GM21825 (cell line): Measurements from ENCODE around the gene TTLL1.
"Not testable (repeated sequence)": the region's sequence is repeated elsewhere in the genome, so short reads cannot be mapped to it uniquely, and the experiment has no call there.

Experiments
- ATAC-seq: cut with Tn5 transposase; IDR thresholded peaks from one replicate; pipeline ENCODE4 v1.9.1; 2021; ENCODE audit warnings: mild to moderate bottlenecking, moderate library complexity; ENCODE audit not compliant: unreplicated experiment

Gene TTLL1

GRCh38 chr22:43110927-43111623 is 21.9 kb upstream of the TTLL1 start:
- ATAC-seq = no peak

GRCh38 chr22:43110444-43110926 is 21.3 kb upstream of the TTLL1 start, which contains the start of gene BIK:
BIK (plus strand) TSS chr22:43110750; CDS start chr22:43124023, 13,273 bp downstream.
- no peak for ATAC-seq

- ATAC-seq = no peak
Measured at GRCh38 chr22:43109921-43110443, 20.8 kb upstream of the TTLL1 start.

- no peak for ATAC-seq
Measured at GRCh38 chr22:43109511-43109910, 20.3 kb upstream of the TTLL1 start.

GRCh38 chr22:43106302-43106701 is 17.1 kb upstream of the TTLL1 start:
- no peak for ATAC-seq

- not testable (repeated sequence) for ATAC-seq
Measured at GRCh38 chr22:43104950-43105349, 15.8 kb upstream of the TTLL1 start.

- not testable (repeated sequence) for ATAC-seq
Measured at GRCh38 chr22:43104056-43104625, 14.9 kb upstream of the TTLL1 start.

- no peak for ATAC-seq
Measured at GRCh38 chr22:43101306-43101705, 12.1 kb upstream of the TTLL1 start.

GRCh38 chr22:43100225-43100624 is 11.0 kb upstream of the TTLL1 start:
- no peak for ATAC-seq

- no peak for ATAC-seq
Measured at GRCh38 chr22:43099095-43099494, 9.9 kb upstream of the TTLL1 start.

GRCh38 chr22:43098356-43098755 is 9.2 kb upstream of the TTLL1 start:
- no peak for ATAC-seq

GRCh38 chr22:43096420-43096819 is 7.2 kb upstream of the TTLL1 start:
- ATAC-seq = no peak

GRCh38 chr22:43094551-43094950 is 5.4 kb upstream of the TTLL1 start:
- no peak for ATAC-seq

- ATAC-seq = no peak
Measured at GRCh38 chr22:43094085-43094484, 4.9 kb upstream of the TTLL1 start.

- ATAC-seq = no peak
Measured at GRCh38 chr22:43092085-43092484, 2.9 kb upstream of the TTLL1 start.

- ATAC-seq = no peak
Measured at GRCh38 chr22:43090130-43090789, 1.1 kb upstream of the TTLL1 start.

- no peak for ATAC-seq
Measured at GRCh38 chr22:43088627-43088983, 586 bp downstream of the TTLL1 start.

- ATAC-seq = no peak
Measured at GRCh38 chr22:43085658-43086606, 3.3 kb downstream of the TTLL1 start.

GRCh38 chr22:43081968-43082367 is 7.2 kb downstream of the TTLL1 start:
- ATAC-seq = no peak

- no peak for ATAC-seq
Measured at GRCh38 chr22:43080616-43081015, 8.6 kb downstream of the TTLL1 start.

GRCh38 chr22:43079742-43080141 is 9.4 kb downstream of the TTLL1 start:
- ATAC-seq = no peak
